Lung (tissue), 12 donors: Measurements from ENCODE around the gene BPIFA2. TPM values are rescaled to one million over a fixed set of nuclear protein-coding genes. Genes with fewer than 3 reads are reported as not detected.

Experiments used
- ATAC-seq: fragments of 200-7000 bp; cut with Tn5 transposase; one replicate; pipeline ENCODE4 v1.9.1; 2020; ENCODE audit warnings: moderate number of reproducible peaks; ENCODE audit not compliant: insufficient read depth, low FRiP score
- DNase-seq, 3 donors: peaks; one replicate each; pipeline ENCODE4 v3.0.0-alpha.2; 2013 to 2017
- H3K27ac ChIP-seq, 2 donors: one replicate each; pipeline ENCODE4 v1.5.1; 2013; ENCODE audit warnings: mild to moderate bottlenecking in 2 of 2, moderate library complexity in 2 of 2, control low read depth in 1 of 2, inconsistent platforms in 1 of 2, low read depth in 1 of 2, low read length in 1 of 2
- H3K27me3 ChIP-seq, 3 donors: one replicate each; pipeline ENCODE4 v1.5.1; 2013; ENCODE audit warnings: low read length in 2 of 3; ENCODE audit not compliant: control insufficient read depth in 3 of 3, insufficient read depth in 3 of 3
- H3K36me3 ChIP-seq, 4 donors: one replicate each; pipeline ENCODE4 v1.5.1; 2013; ENCODE audit warnings: low read length in 4 of 4, mild to moderate bottlenecking in 1 of 4, moderate library complexity in 1 of 4; ENCODE audit not compliant: control insufficient read depth in 4 of 4, insufficient read depth in 4 of 4
- H3K4me1 ChIP-seq, 5 donors: one replicate each; pipeline ENCODE4 v1.5.1; 2013; ENCODE audit warnings: low read length in 5 of 5, mild to moderate bottlenecking in 2 of 5, moderate library complexity in 1 of 5; ENCODE audit not compliant: control insufficient read depth in 5 of 5, insufficient read depth in 5 of 5
- H3K4me3 ChIP-seq: one replicate; pipeline ENCODE4 v1.5.1; 2013; ENCODE audit warnings: mild to moderate bottlenecking, control low read depth, moderate library complexity
- H3K9ac ChIP-seq, 2 donors: one replicate each; pipeline ENCODE4 v1.5.1; 2013; ENCODE audit warnings: low read length in 2 of 2, control low read depth in 1 of 2; ENCODE audit not compliant: insufficient read depth in 1 of 2
- H3K9me3 ChIP-seq, 4 donors: one replicate each; pipeline ENCODE4 v1.5.1; 2013; ENCODE audit warnings: low read length in 3 of 4, mild to moderate bottlenecking in 1 of 4, moderate library complexity in 1 of 4; ENCODE audit not compliant: control insufficient read depth in 4 of 4, insufficient read depth in 3 of 4
- WGBS, 2 donors: extraction: QIAGEN DNeasy Blood & Tissue Kit; methylation state at CpG; one replicate each; pipeline ENCODE4 v1.1.7; 2013; 5-methylcytosine and 5-hydroxymethylcytosine counted together
- polyA plus RNA-seq, 2 donors: library from polyadenylated mRNA; stranded (reverse); fragments of 200-250 nt; gene quantifications; one replicate each; pipeline ENCODE4 v1.2.1, GENCODE V29; 2013
- total RNA-seq, 2 donors: library from RNA; depleted of rRNA in 1 of 2; stranded (reverse); fragments of >200 nt in 1 of 2; gene quantifications; one replicate each; pipeline ENCODE4 v1.2.1, GENCODE V29; 2014 to 2021
- TF ChIP-seq, protein P1 (sequence below): IDR thresholded peaks from 2 replicates; pipeline ENCODE4 v1.5.1; 2012; ENCODE audit warnings: mild to moderate bottlenecking; ENCODE audit errors: control extremely low read depth, extremely low read depth
- donor health status: control.
- donor health status: control.
- donor health status: Bipolar disorder and iron deficiency.
- donor health status: healthy.
- donor health status: DM: yes; HTN: yes; CAD: no.

Gene BPIFA2
- total and polyA plus RNA-seq, 4 donors = 0.40 to 3.1 (median 1.2) TPM; not detected in 1

DNA sequence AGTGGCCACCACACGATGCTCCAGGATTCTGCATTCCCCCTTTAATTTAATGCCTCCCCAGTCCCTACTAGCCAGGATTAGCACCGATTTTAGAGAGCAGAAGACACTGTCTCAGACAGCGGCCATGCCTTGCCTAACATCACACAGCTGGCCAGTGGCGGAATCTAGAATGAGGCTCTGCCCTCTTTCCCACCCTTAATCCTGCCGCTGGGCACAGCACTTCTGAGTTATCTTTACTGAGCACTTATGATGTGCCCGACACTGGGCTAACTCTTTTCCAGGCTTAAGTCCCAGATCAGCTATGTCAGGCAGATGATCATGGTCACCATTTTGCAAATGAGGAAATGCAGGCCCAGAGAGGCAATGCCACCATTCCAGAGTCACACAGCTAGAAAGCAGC is 5.6 kb upstream of the BPIFA2 start:
- WGBS, 2 donors = 92 to 98% methylated on average over 6 of the region's 6 CpGs

DNA sequence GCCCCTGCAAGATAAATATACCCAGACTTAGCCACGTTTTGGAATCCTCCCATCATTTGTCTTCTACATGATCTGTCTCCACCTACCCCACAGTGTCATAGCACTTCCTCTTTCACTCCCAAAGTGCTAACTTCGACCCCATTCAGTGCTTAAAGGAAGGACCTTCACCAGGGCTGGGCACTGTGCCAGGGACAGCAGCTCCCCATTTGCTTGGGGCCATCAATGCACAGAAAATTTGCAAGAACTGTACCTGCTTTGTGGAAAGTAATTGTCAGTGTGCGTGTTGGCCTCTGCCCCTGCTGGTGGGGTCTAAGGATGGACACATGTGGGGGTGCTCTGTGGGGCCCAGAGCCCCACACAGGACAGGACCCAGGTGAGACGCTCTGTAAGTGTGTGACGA is 5.2 kb upstream of the BPIFA2 start:
- Histone ChIP-seq H3K36me3 (no peaks in the 10 kb centered on the region), H3K9me3 (peaks cover 0 to 2% (median 0%) of the 10 kb centered on the region in 4 donors), H3K4me3 (no peak overlapping the region), H3K27ac (no peak overlapping the region), H3K27me3 (peaks cover 0 to 4% (median 4%) of the 10 kb centered on the region in 3 donors), H3K9ac (no peak overlapping the region), H3K4me1 (no peaks in the 10 kb centered on the region)
- ATAC-seq (no peak), DNase-seq (no peak)
- TF ChIP-seq, protein P1, sequence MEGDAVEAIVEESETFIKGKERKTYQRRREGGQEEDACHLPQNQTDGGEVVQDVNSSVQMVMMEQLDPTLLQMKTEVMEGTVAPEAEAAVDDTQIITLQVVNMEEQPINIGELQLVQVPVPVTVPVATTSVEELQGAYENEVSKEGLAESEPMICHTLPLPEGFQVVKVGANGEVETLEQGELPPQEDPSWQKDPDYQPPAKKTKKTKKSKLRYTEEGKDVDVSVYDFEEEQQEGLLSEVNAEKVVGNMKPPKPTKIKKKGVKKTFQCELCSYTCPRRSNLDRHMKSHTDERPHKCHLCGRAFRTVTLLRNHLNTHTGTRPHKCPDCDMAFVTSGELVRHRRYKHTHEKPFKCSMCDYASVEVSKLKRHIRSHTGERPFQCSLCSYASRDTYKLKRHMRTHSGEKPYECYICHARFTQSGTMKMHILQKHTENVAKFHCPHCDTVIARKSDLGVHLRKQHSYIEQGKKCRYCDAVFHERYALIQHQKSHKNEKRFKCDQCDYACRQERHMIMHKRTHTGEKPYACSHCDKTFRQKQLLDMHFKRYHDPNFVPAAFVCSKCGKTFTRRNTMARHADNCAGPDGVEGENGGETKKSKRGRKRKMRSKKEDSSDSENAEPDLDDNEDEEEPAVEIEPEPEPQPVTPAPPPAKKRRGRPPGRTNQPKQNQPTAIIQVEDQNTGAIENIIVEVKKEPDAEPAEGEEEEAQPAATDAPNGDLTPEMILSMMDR = no peak
- WGBS, 2 donors = 46 to 58% methylated on average over 5 of the region's 5 CpGs

More for the DNA sequence above, 5.6 kb upstream of the BPIFA2 start:
- Histone ChIP-seq H3K36me3 (no peaks in the 10 kb centered on the region), H3K9me3 (peaks cover 0 to 2% (median 0%) of the 10 kb centered on the region in 4 donors), H3K27ac (no peak overlapping the region), H3K4me3 (no peak overlapping the region), H3K4me1 (no peaks in the 10 kb centered on the region), H3K27me3 (peaks cover 0 to 4% (median 4%) of the 10 kb centered on the region in 3 donors), H3K9ac (no peak overlapping the region)
- TF ChIP-seq, protein P1 = no peak
- ATAC-seq (no peak), DNase-seq (no peak)

DNA sequence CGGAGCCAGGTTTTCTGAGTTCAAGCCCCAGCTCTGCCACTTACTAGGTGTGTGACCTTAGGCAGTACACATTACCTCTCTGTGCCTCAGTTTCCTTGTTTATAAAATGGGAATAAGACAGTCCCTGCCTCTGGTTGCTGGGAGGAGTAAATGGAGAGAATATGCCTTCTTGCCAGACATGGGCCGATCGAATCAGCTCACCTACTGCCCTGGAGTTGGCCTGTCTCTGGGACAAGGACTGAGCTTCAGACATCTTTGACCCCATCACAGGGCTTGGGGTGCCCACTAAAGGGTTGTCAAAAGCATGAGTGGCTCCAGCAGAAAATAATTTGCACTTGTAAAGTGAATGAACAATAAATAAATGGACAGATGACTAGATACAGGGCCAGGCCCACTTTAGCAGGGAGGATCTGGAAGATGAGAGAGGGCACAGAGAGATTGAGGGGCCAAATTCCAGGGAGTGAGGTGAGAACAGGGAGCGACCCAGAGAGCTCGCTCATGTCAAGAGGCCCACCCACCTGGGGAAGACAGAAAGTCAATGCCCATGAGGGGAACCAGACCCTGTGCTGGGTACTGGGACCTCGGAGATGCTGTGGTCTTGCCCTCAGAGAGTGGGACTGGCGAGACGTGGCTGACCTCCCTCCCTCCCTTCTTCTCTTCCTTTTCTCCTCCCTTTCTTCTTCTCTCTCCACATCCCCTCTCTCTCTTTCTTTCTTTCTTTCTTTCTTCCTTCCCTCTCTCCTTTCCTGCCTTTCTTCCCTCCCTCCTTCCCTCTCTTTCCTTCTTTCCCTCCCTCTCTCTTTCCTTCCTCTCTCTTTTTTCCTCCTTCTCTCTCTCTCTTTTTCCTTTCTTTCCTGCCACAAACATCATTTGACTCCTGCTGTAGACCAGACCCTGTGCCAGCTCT is 3.9 kb upstream of the BPIFA2 start:
- TF ChIP-seq, protein P1 = no peak
- Histone ChIP-seq H3K27ac (no peak overlapping the region), H3K36me3 (no peaks in the 10 kb centered on the region), H3K9ac (no peak overlapping the region), H3K4me3 (no peak overlapping the region), H3K9me3 (peaks cover 0 to 8% (median under 1%) of the 10 kb centered on the region in 4 donors), H3K4me1 (no peaks in the 10 kb centered on the region), H3K27me3 (peaks cover 0 to 4% (median 4%) of the 10 kb centered on the region in 3 donors)
- no peak for DNase-seq
- ATAC-seq = no peak
- WGBS, 2 donors = 81 to 83% methylated on average over 8 of the region's 8 CpGs
